Activated CD4-positive, alpha-beta T cell treated with anti-CD3 and anti-CD28 coated beads, Interleukin-2, amount 10 ng/mL, durations not matched to agents 24 days and 14 days (primary cell): ENCODE measurements around the gene THSD1. TPM values are rescaled to one million over a fixed set of nuclear protein-coding genes. Genes with fewer than 3 reads are reported as not detected.
"Not testable (repeated sequence)": the region's sequence is repeated elsewhere in the genome, so short reads cannot be mapped to it uniquely, and the experiment has no call there.

Experiments
- DNase-seq: peaks from one replicate; pipeline ENCODE4 v3.0.0; 2022
- H3K27ac Mint-ChIP-seq: one replicate; pipeline ENCODE4 v1.8.0; 2022; ENCODE audit warnings: mild to moderate bottlenecking, mixed read lengths
- H3K27me3 Mint-ChIP-seq: one replicate; pipeline ENCODE4 v1.8.0; 2022; ENCODE audit warnings: mixed read lengths
- H3K36me3 Mint-ChIP-seq: one replicate; pipeline ENCODE4 v1.8.0; 2022; ENCODE audit warnings: low read depth, mild to moderate bottlenecking, mixed read lengths
- H3K4me1 Mint-ChIP-seq: one replicate; pipeline ENCODE4 v1.8.0; 2021; ENCODE audit warnings: mixed read lengths
- H3K4me3 Mint-ChIP-seq: one replicate; pipeline ENCODE4 v1.8.0; 2022; ENCODE audit warnings: mild to moderate bottlenecking, moderate library complexity, mixed read lengths
- H3K9me3 Mint-ChIP-seq: one replicate; pipeline ENCODE4 v1.8.0; 2021; ENCODE audit warnings: mixed read lengths
- intact Hi-C: fragments of 100-400 bp; cut with micrococcal nuclease; formaldehyde crosslinking; loops from one replicate; pipeline ENCODE4 v1.15.1; 2023
- total RNA-seq: library from RNA; stranded (reverse); gene quantifications from 2 replicates; pipeline ENCODE4 v1.2.3, GENCODE V29; 2022

The THSD1 gene
- total RNA-seq, 1 donor from 2014 or later: 0.14 TPM

DNA sequence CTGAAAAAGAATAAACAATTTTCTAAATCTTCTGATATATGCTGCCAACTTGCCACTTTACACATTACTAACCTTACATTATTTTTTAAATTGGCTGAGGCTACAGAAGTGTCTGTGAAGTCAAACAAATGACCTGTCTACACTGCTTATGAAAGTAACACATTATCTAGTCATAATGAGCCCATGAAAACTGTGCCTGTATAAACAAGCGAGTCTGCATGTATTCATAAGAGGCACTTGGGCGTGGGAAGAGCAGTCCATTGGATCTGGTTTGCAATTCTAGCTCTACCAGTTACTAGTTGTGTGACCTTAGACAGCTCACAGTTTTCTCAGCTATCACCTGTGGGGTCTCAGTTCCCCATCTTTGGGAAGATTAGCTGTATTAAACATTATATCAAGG is 41.4 kb upstream of the THSD1 start:
- H3K27me3 Mint-ChIP-seq: no peaks in the 10 kb centered on the region
- H3K9me3 Mint-ChIP-seq: no peaks in the 10 kb centered on the region
- intact Hi-C loops: no loop called here
- no peak overlapping the region for H3K4me3 Mint-ChIP-seq
- H3K36me3 Mint-ChIP-seq: peaks cover 19% of the 10 kb centered on the region
- H3K27ac Mint-ChIP-seq: no peak overlapping the region
- H3K4me1 Mint-ChIP-seq: peaks cover 20% of the 10 kb centered on the region
- DNase-seq: no peak

DNA sequence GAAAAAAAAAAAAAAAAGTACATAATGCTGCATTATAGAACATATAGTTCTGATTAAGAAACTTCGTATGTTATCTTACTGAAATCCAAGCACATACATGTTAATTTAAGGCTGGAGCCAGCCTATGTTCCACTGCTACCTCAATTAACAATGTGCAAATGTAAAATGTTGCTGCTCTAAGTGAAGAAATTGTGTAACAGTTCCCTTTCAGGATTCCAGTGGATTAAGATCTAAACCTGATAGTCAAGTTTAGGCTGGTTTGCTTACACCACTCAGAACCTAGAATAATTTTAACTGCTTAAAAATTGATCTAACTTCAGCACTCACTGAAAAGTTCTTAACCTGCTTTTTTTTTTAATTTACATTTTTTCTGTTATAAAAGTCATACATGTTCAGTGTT is 40.3 kb upstream of the THSD1 start:
- H3K27ac Mint-ChIP-seq: no peak overlapping the region
- intact Hi-C loops: no loop called here

DNA sequence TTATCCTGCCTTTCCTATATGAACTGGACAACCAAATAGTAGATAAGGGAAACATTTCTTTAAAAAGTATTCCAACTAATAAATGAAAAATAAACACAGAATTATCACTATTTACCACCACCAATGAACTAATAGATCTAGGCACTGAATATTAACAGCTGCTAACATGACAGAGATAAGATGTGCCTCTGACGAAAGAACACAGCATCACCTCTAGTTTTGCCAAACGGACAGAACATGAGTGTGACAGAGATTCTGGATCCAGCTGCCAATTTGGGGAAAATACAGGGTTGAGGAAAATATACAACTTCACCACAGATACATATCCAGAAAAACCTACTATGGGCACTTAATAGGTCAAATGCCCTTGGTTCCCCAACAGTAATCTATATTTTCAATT is 26.5 kb upstream of the THSD1 start:
- Mint-ChIP-seq H3K9me3 (no peaks in the 10 kb centered on the region), H3K36me3 (peaks cover 58% of the 10 kb centered on the region), H3K27ac (no peak overlapping the region), H3K27me3 (no peaks in the 10 kb centered on the region), H3K4me3 (no peak overlapping the region), H3K4me1 (peaks cover 3% of the 10 kb centered on the region)
- DNase-seq: no peak
- intact Hi-C loops: no loop called here

More for the DNA sequence above, 40.3 kb upstream of the THSD1 start:
- H3K27me3 Mint-ChIP-seq: no peaks in the 10 kb centered on the region
- no peak for DNase-seq
- no peak overlapping the region for H3K4me3 Mint-ChIP-seq
- peaks cover 21% of the 10 kb centered on the region for H3K36me3 Mint-ChIP-seq
- no peaks in the 10 kb centered on the region for H3K9me3 Mint-ChIP-seq
- peaks cover 18% of the 10 kb centered on the region for H3K4me1 Mint-ChIP-seq

DNA sequence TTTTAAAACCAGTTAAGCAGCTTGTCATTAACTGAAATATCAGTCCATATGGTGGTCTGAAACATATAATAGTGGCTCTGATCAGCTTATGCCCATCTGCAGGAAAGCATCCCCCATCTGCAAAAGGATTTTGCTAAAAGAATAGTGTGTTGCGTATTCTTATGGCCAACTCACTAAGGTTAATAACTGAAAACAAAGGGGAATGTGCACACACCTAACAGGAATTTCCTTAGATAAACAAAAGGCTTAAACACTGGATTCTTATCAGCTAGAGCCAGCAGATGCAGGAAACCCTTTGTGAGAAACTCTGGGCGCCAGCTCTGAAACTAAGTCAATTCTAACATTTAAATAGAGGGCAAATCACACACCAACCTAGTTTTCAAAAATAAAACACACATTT is 22.3 kb upstream of the THSD1 start:
- H3K27ac Mint-ChIP-seq: no peak overlapping the region
- H3K36me3 Mint-ChIP-seq: peaks cover 53% of the 10 kb centered on the region
- no peaks in the 10 kb centered on the region for H3K27me3 Mint-ChIP-seq
- H3K4me1 Mint-ChIP-seq: no peaks in the 10 kb centered on the region
- H3K4me3 Mint-ChIP-seq: no peak overlapping the region
- intact Hi-C loops: no loop called here
- no peaks in the 10 kb centered on the region for H3K9me3 Mint-ChIP-seq
- no peak for DNase-seq

DNA sequence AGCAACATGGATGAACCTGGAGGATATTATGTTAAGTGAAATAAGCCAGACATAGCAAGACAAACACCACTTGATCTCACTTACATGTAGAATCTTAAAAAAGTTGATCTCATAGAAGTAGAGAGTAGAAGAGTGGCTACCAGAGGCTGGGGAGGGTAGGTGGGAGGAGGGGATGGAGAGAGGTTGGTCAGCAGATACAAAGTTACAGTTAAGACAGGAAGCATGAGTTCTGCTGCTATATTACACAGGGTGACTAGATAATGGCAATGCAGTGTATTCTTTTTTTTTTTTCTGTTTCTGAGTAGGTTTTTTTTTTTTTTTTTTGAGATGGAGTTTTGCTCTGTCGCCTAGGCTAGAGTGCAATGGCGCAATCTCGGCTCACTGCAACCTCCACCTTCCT is 15.2 kb upstream of the THSD1 start:
- peak overlapping the region; percentile 7 for H3K27ac Mint-ChIP-seq
- H3K9me3 Mint-ChIP-seq: no peaks in the 10 kb centered on the region
- peaks cover 48% of the 10 kb centered on the region for H3K36me3 Mint-ChIP-seq
- H3K4me3 Mint-ChIP-seq: no peak overlapping the region
- no peaks in the 10 kb centered on the region for H3K4me1 Mint-ChIP-seq
- intact Hi-C loops: no loop called here
- H3K27me3 Mint-ChIP-seq: no peaks in the 10 kb centered on the region
- DNase-seq: no peak

DNA sequence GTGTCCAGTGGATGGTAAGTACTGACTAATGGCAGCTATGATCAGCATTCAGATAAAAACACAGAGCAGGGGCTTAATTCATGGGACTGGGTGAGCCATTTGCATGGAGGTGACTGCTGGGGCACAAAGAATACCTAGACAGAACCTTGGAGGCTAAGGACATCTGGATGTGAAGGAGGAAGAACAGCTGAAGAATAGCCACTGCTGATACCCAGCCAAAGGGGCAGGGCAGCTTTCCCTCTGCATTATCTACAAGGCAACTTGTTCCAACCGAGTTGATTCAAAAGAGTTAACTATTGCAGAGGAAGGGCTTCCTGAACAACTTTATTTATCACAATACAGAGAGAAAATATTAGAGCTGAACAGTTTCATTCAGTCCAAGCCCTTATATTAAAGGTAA is 13.1 kb upstream of the THSD1 start:
- Mint-ChIP-seq H3K4me3 (no peak overlapping the region), H3K9me3 (no peaks in the 10 kb centered on the region), H3K27me3 (no peaks in the 10 kb centered on the region), H3K36me3 (peaks cover 48% of the 10 kb centered on the region), H3K27ac (no peak overlapping the region), H3K4me1 (no peaks in the 10 kb centered on the region)
- intact Hi-C loops: no loop called here
- DNase-seq: no peak

DNA sequence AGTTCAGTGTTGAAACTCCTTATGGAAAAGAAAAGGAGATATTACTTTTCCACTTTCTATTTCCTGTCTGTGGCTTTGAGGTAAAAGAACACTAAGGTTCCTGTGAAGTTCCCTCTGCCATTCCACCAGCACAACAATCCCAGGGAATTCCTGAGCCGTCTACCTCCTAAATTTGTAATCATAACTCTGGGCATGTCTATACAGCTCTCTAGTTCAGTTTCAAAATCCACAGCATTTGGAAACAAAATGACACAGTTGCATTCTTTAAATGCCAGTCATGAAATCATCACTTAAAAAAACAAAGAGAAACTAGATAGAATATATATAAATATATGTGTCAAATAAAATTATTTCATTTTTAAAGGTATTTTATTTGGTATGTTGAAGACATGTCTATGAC is 9.0 kb upstream of the THSD1 start:
- Mint-ChIP-seq H3K27me3 (no peaks in the 10 kb centered on the region), H3K27ac (no peak overlapping the region), H3K4me3 (no peak overlapping the region), H3K4me1 (peaks cover 2% of the 10 kb centered on the region), H3K9me3 (no peaks in the 10 kb centered on the region), H3K36me3 (peaks cover 45% of the 10 kb centered on the region)
- DNase-seq: no peak
- intact Hi-C loops: loop anchor here (2.0 kb wide), 1 partner anchor 26 kb away; no protein-coding TSS in a partner anchor

DNA sequence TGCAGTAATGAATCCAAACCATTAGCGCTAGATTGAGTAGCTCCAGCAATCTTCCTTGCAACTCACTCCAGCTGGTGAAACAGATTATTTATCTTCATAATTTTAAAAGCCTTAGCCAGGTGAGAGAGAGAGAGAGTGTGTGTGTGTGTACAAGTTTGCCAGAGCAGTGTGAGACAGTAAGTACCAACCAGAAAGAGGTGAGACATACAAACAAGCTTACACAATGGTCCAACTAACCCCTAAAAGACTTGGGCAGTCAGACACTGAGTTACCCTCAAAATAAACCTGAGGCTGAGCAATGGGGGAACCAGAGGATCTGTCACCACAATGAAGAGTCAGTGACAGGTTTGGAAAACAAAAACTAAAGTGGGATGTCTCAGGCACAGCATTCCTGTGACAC is 8.1 kb upstream of the THSD1 start:
- no peak for DNase-seq
- intact Hi-C loops: loop anchor here (2.0 kb wide), 1 partner anchor 27 kb away; no protein-coding TSS in a partner anchor
- H3K36me3 Mint-ChIP-seq: peaks cover 43% of the 10 kb centered on the region
- no peak overlapping the region for H3K4me3 Mint-ChIP-seq
- H3K27ac Mint-ChIP-seq: no peak overlapping the region
- no peaks in the 10 kb centered on the region for H3K9me3 Mint-ChIP-seq
- peaks cover 2% of the 10 kb centered on the region for H3K4me1 Mint-ChIP-seq
- H3K27me3 Mint-ChIP-seq: no peaks in the 10 kb centered on the region

DNA sequence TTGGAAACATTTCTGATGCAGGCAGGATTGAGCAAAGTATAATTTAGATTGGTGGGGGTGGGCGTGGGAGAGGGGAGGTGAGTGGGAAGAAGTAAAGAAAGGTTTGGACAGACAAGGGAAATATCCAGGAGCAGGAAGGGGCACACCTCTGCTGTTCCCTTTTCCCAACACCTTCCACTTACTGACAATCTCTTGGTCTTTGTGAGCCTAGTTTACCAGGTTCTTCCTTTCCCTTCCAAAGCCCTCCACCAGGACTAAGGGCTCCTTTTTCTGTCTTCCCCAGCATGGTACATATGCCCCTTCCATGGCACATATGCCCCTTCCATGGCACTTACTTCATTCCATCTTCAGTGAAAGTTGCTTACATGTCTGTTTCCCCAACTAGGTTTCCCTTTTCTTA is 6.2 kb upstream of the THSD1 start:
- Mint-ChIP-seq H3K27ac (no peak overlapping the region), H3K36me3 (peaks cover 35% of the 10 kb centered on the region)

DNA sequence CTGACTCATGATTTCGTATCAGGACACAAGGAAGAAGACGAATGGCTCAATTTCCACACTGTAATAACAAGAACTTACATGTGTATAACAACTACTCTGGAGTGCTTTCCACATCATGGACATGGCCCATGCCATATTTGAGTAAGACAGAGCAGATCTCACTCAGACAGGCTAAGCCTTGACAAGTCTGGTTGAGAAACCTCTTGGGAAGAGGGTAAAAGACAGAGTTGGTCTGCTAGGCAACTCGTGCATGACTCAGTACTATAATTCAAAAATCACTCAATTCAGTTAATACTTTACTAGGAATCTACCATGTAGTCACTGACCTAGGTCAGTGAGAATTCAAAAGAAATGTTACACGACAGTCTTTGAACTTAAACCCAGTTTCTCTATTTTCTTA is 5.7 kb upstream of the THSD1 start:
- Mint-ChIP-seq H3K27me3 (no peaks in the 10 kb centered on the region), H3K36me3 (peaks cover 32% of the 10 kb centered on the region), H3K9me3 (no peaks in the 10 kb centered on the region), H3K4me1 (peaks cover 2% of the 10 kb centered on the region), H3K4me3 (no peak overlapping the region), H3K27ac (no peak overlapping the region)
- no peak for DNase-seq
- intact Hi-C loops: no loop called here

More for the DNA sequence above, 6.2 kb upstream of the THSD1 start:
- peaks cover 2% of the 10 kb centered on the region for H3K4me1 Mint-ChIP-seq
- H3K9me3 Mint-ChIP-seq: no peaks in the 10 kb centered on the region
- H3K4me3 Mint-ChIP-seq: no peak overlapping the region
- intact Hi-C loops: no loop called here
- DNase-seq: no peak
- no peaks in the 10 kb centered on the region for H3K27me3 Mint-ChIP-seq

DNA sequence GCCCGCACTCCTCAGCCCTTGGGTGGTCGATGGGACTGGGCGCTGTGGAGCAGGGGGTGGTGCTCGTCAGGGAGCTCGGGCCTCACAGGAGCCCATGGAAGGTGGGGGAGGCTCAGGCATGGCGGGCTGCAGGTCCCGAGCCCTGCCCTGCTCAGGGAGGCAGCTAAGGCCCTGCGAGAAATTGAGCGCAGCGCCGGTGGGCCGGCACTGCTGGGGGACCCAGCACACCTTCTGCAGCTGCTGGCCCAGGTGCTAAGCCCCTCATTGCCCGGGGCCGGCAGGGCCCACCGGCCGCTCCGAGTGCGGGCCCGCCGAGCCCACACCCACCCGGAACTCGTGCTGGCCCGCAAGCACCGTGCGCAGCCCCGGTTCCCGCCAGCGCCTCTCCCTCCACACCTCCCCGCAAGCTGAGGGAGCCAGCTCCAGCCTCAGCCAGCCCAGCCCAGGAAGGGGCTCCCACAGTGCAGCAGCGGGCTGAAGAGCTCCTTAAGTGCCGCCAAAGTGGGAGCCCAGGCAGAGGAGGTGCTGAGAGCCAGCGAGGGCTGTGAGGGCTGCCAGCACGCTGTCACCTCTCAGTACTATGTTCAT is 2.2 kb upstream of the THSD1 start:
- intact Hi-C loops: loop anchor here (5.0 kb wide), 1 partner anchor 44 kb away; the partner anchor contains the start of gene VPS36
- not testable (repeated sequence) for H3K9me3 Mint-ChIP-seq, H3K27ac Mint-ChIP-seq, H3K4me3 Mint-ChIP-seq, DNase-seq
- peaks cover 15% of the 10 kb centered on the region for H3K36me3 Mint-ChIP-seq
- peaks cover 20% of the 10 kb centered on the region for H3K27me3 Mint-ChIP-seq
- H3K4me1 Mint-ChIP-seq: peaks cover 16% of the 10 kb centered on the region

DNA sequence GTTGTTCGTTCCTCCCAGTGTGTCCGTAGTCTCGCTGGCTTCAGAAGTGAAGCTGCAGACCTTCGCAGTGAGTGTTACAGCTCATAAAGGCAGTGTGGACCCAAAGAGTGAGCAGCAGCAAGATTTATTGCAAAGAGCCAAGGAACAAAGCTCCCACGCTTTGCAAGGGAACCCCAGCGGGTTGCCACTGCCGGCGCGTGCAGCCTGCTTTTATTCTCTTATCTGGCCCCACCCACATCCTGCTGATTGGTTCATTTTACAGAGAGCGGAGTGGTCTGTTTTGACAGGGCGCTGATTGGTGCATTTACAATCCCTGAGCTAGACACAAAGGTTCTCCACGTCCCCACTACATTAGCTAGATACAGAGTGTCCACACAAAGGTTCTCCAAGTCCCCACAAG is 1.5 kb upstream of the THSD1 start:
- Mint-ChIP-seq H3K27me3 (peaks cover 24% of the 10 kb centered on the region), H3K4me1 (peaks cover 16% of the 10 kb centered on the region), H3K36me3 (peaks cover 15% of the 10 kb centered on the region)
- H3K27ac Mint-ChIP-seq, H3K9me3 Mint-ChIP-seq, DNase-seq, H3K4me3 Mint-ChIP-seq: not testable (repeated sequence)
- intact Hi-C loops: loop anchor here (2.0 to 5.0 kb wide), 2 partner anchors 45 to 395 kb away; partner anchors contain the start of genes ALG11 and VPS36

DNA sequence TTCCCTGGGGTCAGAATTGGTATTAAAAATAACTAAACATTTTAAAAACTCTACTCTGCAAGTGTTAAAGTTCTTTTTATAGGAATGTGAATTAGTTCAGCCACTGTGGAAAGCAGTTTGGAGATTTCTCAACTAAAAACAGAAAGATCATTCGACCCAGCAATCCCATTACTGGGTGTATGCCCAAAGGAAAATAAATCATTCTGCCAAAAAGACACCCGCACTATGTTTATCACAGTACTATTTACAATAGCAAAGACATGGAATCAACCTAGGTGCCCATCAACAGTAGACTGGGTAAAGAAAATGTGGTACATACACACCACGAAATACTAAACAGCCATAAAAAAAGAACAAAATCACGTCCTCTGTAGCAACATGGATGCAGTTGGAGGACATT is 657 bp upstream of the THSD1 start:
- Mint-ChIP-seq H3K27me3 (peaks cover 29% of the 10 kb centered on the region), H3K9me3 (no peaks in the 10 kb centered on the region), H3K4me1 (peaks cover 14% of the 10 kb centered on the region), H3K27ac (no peak overlapping the region), H3K36me3 (peaks cover 10% of the 10 kb centered on the region), H3K4me3 (peak overlapping the region; percentile 40)
- intact Hi-C loops: loop anchor here (2.0 to 5.0 kb wide), 2 partner anchors 46 to 394 kb away; partner anchors contain the start of genes ALG11 and VPS36
- no peak for DNase-seq

DNA sequence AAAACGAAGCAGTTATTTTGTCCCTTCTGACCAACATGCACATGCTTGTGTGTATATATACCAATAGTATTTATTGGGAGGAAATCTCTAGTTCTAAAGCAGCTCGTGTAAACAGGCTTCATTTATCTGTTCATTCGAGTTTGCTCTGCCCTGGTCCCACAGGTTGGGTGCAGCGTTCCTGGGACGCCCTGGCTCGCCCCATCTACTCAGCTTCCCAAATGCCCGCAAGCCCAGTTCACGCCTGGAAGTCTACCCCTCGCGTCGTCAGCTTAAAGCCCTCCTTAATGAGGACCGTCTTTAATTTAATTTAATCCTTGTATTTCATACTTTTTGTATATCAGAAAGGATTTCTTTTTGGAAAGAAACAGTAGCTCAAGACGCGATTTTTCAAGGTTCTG is 604 bp downstream of the THSD1 start:
- H3K9me3 Mint-ChIP-seq: no peaks in the 10 kb centered on the region
- no peak overlapping the region for H3K27ac Mint-ChIP-seq
- no peak for DNase-seq
- H3K36me3 Mint-ChIP-seq: peaks cover 7% of the 10 kb centered on the region
- peaks cover 29% of the 10 kb centered on the region for H3K27me3 Mint-ChIP-seq
- intact Hi-C loops: loop anchor here (5.0 kb wide), 1 partner anchor 47 kb away; the partner anchor contains the start of gene VPS36
- peaks cover 14% of the 10 kb centered on the region for H3K4me1 Mint-ChIP-seq
- H3K4me3 Mint-ChIP-seq: peak overlapping the region; percentile 77

DNA sequence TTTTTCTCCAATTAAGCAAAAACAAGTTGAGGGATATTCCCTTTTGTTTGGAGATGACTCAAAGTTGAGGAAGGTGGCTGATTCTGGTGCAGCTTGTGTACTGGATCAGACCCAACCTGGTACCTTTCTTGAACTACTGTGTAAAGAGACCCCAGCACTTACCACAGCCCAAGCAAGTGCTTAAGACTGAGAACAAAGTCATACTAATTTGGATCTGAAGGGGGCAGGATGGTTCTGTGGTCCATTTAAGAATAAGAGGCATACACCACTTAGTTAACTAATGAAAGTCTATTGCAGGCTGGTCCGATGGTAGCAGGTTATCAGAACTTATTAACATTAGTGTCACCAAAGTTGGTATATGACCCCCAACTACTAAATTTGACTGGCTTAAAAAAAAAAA is 6.3 kb downstream of the THSD1 start:
- no peak overlapping the region for H3K27ac Mint-ChIP-seq
- no peaks in the 10 kb centered on the region for H3K36me3 Mint-ChIP-seq
- DNase-seq: no peak
- peaks cover 5% of the 10 kb centered on the region for H3K4me1 Mint-ChIP-seq
- no peak overlapping the region for H3K4me3 Mint-ChIP-seq
- peaks cover 39% of the 10 kb centered on the region for H3K27me3 Mint-ChIP-seq
- intact Hi-C loops: no loop called here
- no peaks in the 10 kb centered on the region for H3K9me3 Mint-ChIP-seq
